Activated CD8-positive, alpha-beta memory T cell treated with anti-CD3 and anti-CD28 coated beads, Interleukin-2, amount 10 ng/mL, durations not matched to agents 7 days and 5 days (primary cell): ENCODE measurements around the gene STAT3. TPM values are rescaled to one million over a fixed set of nuclear protein-coding genes. Genes with fewer than 3 reads are reported as not detected.
"Not testable (repeated sequence)": the region's sequence is repeated elsewhere in the genome, so short reads cannot be mapped to it uniquely, and the experiment has no call there.

ENCODE experiments used
- ATAC-seq: fragments of 150-1000 bp; cut with Tn5 transposase; one replicate; pipeline ENCODE4 v1.10.0; 2021; ENCODE audit warnings: moderate library complexity
- CTCF ChIA-PET: fragments of 350-600 bp; sonication (Branson Sonifier 250); formaldehyde crosslinking; loops from one replicate; lab custom pipeline; 2021; ENCODE audit warnings: antibody characterized with exemption; lab: Charles Lee
- DNase-seq: peaks from one replicate; pipeline ENCODE4 v3.0.0-alpha.2; 2020
- H3K27ac Mint-ChIP-seq: one replicate; pipeline ENCODE4 v1.8.0; 2021; ENCODE audit warnings: mild to moderate bottlenecking, mixed read lengths
- H3K27me3 Mint-ChIP-seq: one replicate; pipeline ENCODE4 v1.8.0; 2021; ENCODE audit warnings: mixed read lengths
- H3K36me3 Mint-ChIP-seq: one replicate; pipeline ENCODE4 v1.8.0; 2021; ENCODE audit warnings: mild to moderate bottlenecking, mixed read lengths
- H3K4me1 Mint-ChIP-seq: one replicate; pipeline ENCODE4 v1.8.0; 2021; ENCODE audit warnings: mixed read lengths
- H3K4me3 Mint-ChIP-seq: one replicate; pipeline ENCODE4 v1.8.0; 2021; ENCODE audit warnings: mild to moderate bottlenecking, moderate library complexity, mixed read lengths
- H3K9me3 Mint-ChIP-seq: one replicate; pipeline ENCODE4 v1.8.0; 2022; ENCODE audit warnings: low read depth, mixed read lengths
- total RNA-seq, 2 experiments: library from RNA; stranded (reverse); gene quantifications; one replicate each; pipeline ENCODE4 v1.2.3, GENCODE V29; 2021

The STAT3 gene
- total RNA-seq, 2 experiments from 2014 or later: 90.5 to 97.6 TPM

GRCh38 chr17:42329025-42329976, 58.9 kb downstream of the STAT3 start:
- Mint-ChIP-seq H3K4me3 (no peak overlapping the region), H3K4me1 (peaks cover 14% of the 10 kb centered on the region), H3K27me3 (no peaks in the 10 kb centered on the region), H3K36me3 (peaks cover 49% of the 10 kb centered on the region), H3K27ac (no peak overlapping the region), H3K9me3 (no peaks in the 10 kb centered on the region)
- CTCF ChIA-PET: interaction anchor here (1.3 to 31.0 kb wide), 3 partner anchors 17 to 73 kb away, joined by 3 to 967 read pairs (median 4); partner anchors contain the start of gene STAT3
- ATAC-seq (no peak), DNase-seq (no peak)

DNA sequence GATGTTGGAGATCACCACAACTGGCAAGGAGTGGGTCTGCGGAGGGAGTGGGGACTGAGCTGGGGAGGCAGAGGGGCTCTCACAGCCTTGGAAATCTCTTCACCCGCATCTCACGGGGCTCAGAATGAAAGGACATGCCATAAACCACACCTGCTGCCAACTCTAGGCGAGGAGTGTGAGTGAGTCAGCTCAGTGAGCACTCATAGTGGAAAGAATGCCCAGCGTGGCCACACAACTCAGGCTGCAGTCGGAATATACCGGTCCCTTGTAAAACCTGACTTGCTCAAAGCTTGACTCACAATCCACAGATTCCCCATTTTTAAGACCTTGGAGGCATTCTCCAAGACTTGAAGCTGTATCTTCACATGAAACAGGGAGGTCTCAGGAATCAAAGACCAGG, 63.2 kb downstream of the STAT3 start:
- Mint-ChIP-seq H3K4me3 (no peak overlapping the region), H3K9me3 (no peaks in the 10 kb centered on the region), H3K27ac (no peak overlapping the region), H3K27me3 (no peaks in the 10 kb centered on the region), H3K4me1 (peaks cover 33% of the 10 kb centered on the region), H3K36me3 (peaks cover 55% of the 10 kb centered on the region)
- no peak for DNase-seq
- ATAC-seq: no peak
- CTCF ChIA-PET: interaction anchor here (0.7 to 31.0 kb wide), 5 partner anchors 12 to 116 kb away, joined by 3 to 967 read pairs (median 3); partner anchors contain the start of gene STAT3

- DNase-seq (no peak), ATAC-seq (no peak)
- Mint-ChIP-seq H3K27ac (no peak overlapping the region), H3K4me1 (peaks cover 44% of the 10 kb centered on the region), H3K27me3 (no peaks in the 10 kb centered on the region), H3K9me3 (no peaks in the 10 kb centered on the region), H3K4me3 (no peak overlapping the region), H3K36me3 (peaks cover 52% of the 10 kb centered on the region)
- CTCF ChIA-PET: interaction anchor here (0.9 to 31.0 kb wide), 18 partner anchors 8 to 207 kb away, joined by 3 to 967 read pairs (median 6); partner anchors contain the start of genes CAVIN1, STAT3 and STAT5A
Observed at GRCh38 chr17:42323268-42323773, 64.9 kb downstream of the STAT3 start.

- peaks cover 44% of the 10 kb centered on the region for H3K4me1 Mint-ChIP-seq
- CTCF ChIA-PET: interaction anchor here (0.6 to 31.0 kb wide), 21 partner anchors 9 to 363 kb away, joined by 3 to 967 read pairs (median 6); partner anchors contain the start of genes CAVIN1, STAT3 and STAT5A
- peak; percentile 97 for DNase-seq
- peaks cover 52% of the 10 kb centered on the region for H3K36me3 Mint-ChIP-seq
- no peaks in the 10 kb centered on the region for H3K27me3 Mint-ChIP-seq
- H3K9me3 Mint-ChIP-seq: no peaks in the 10 kb centered on the region
- peak overlapping the region; percentile 24 for H3K27ac Mint-ChIP-seq
- ATAC-seq: peak; percentile 96
- no peak overlapping the region for H3K4me3 Mint-ChIP-seq
Observed at GRCh38 chr17:42322382-42323267, 65.6 kb downstream of the STAT3 start.

DNA sequence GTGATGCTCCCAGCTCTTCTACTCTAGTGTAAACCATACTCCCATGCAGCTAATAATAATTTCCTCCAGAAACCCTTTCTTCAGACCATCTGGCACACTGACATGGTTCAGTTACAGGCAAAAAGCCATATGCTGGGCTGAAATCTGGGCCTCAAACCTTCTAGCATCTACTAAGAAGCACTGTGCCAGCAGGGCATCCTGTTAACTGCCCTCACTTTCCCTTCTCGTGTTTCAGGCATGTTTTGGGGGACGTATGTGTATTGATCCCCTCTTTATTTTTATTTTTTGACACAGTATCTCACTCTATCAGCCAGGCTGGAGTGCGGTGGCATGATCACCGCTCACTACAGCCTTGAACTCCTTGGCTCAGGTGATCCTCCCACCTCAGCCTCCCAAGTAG, 66.7 kb downstream of the STAT3 start:
- DNase-seq (no peak), ATAC-seq (no peak)
- Mint-ChIP-seq H3K36me3 (peaks cover 49% of the 10 kb centered on the region), H3K27ac (no peak overlapping the region), H3K4me3 (no peak overlapping the region), H3K4me1 (peaks cover 45% of the 10 kb centered on the region), H3K9me3 (no peaks in the 10 kb centered on the region), H3K27me3 (no peaks in the 10 kb centered on the region)
- CTCF ChIA-PET: interaction anchor here (1.0 to 31.0 kb wide), 16 partner anchors 10 to 209 kb away, joined by 3 to 967 read pairs (median 7); partner anchors contain the start of genes CAVIN1 and STAT3

- CTCF ChIA-PET: interaction anchor here (1.0 to 31.0 kb wide), 5 partner anchors 23 to 218 kb away, joined by 3 to 967 read pairs (median 4); partner anchors contain the start of genes NAGLU and STAT3
- not testable (repeated sequence) for DNase-seq, H3K9me3 Mint-ChIP-seq, H3K27ac Mint-ChIP-seq, ATAC-seq, H3K4me3 Mint-ChIP-seq, H3K27me3 Mint-ChIP-seq
- Mint-ChIP-seq H3K36me3 (peaks cover 49% of the 10 kb centered on the region), H3K4me1 (peaks cover 58% of the 10 kb centered on the region)
Observed at GRCh38 chr17:42317967-42318366, 70.3 kb downstream of the STAT3 start.

DNA sequence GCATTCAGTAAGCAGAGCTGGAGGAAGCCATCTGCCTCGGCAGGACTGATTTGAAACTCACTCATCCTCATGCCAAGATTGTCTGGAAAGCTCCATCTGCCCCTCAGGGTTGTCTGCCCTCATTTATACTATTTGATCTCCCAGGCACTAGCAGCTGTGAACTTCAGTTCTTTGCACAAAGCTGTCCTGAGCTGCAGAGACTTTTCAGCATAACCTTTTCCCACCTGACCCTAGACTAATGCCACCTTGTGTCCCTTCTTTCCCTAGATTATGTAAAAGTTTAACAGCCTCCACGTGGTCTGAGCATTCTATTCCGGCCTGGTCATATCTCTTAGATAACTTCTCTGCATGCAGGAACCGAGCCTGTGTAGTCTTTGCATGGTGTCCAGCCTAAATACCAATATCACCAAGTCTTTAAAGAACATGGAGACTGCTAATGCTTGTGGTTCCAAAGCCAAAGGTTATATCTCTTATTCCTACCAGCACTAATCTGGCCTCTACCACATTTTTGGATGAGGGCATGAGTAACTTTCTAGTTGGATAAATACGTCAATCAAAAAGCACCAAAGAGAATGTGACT, 70.9 kb downstream of the STAT3 start:
- DNase-seq (no peak), ATAC-seq (no peak)
- Mint-ChIP-seq H3K36me3 (peaks cover 42% of the 10 kb centered on the region), H3K27me3 (no peaks in the 10 kb centered on the region), H3K27ac (no peak overlapping the region), H3K9me3 (no peaks in the 10 kb centered on the region), H3K4me3 (no peak overlapping the region), H3K4me1 (peaks cover 54% of the 10 kb centered on the region)
- CTCF ChIA-PET: interaction anchor here (1.0 to 31.0 kb wide), 6 partner anchors 9 to 219 kb away, joined by 3 to 967 read pairs (median 4); partner anchors contain the start of genes NAGLU and STAT3

- DNase-seq (no peak), ATAC-seq (no peak)
- H3K4me1 Mint-ChIP-seq: peaks cover 53% of the 10 kb centered on the region
- no peaks in the 10 kb centered on the region for H3K27me3 Mint-ChIP-seq
- H3K27ac Mint-ChIP-seq: no peak overlapping the region
- H3K4me3 Mint-ChIP-seq: no peak overlapping the region
- H3K36me3 Mint-ChIP-seq: peaks cover 36% of the 10 kb centered on the region
- CTCF ChIA-PET: interaction anchor here (1.0 to 31.0 kb wide), 2 partner anchors 8 to 85 kb away, joined by 3 to 967 read pairs; partner anchors contain the start of gene STAT3
- H3K9me3 Mint-ChIP-seq: no peaks in the 10 kb centered on the region
Observed at GRCh38 chr17:42316755-42317154, 71.5 kb downstream of the STAT3 start.

- DNase-seq (no peak), ATAC-seq (no peak)
- H3K27ac Mint-ChIP-seq: peak overlapping the region; percentile 13
- CTCF ChIA-PET: interaction anchor here (1.3 to 31.0 kb wide), 3 partner anchors 86 to 203 kb away, joined by 4 to 967 read pairs (median 26); partner anchors contain the start of gene STAT3
- H3K4me1 Mint-ChIP-seq: peaks cover 48% of the 10 kb centered on the region
- no peaks in the 10 kb centered on the region for H3K27me3 Mint-ChIP-seq
- no peaks in the 10 kb centered on the region for H3K9me3 Mint-ChIP-seq
- peaks cover 36% of the 10 kb centered on the region for H3K36me3 Mint-ChIP-seq
- no peak overlapping the region for H3K4me3 Mint-ChIP-seq
Observed at GRCh38 chr17:42315402-42316156, 72.7 kb downstream of the STAT3 start.

DNA sequence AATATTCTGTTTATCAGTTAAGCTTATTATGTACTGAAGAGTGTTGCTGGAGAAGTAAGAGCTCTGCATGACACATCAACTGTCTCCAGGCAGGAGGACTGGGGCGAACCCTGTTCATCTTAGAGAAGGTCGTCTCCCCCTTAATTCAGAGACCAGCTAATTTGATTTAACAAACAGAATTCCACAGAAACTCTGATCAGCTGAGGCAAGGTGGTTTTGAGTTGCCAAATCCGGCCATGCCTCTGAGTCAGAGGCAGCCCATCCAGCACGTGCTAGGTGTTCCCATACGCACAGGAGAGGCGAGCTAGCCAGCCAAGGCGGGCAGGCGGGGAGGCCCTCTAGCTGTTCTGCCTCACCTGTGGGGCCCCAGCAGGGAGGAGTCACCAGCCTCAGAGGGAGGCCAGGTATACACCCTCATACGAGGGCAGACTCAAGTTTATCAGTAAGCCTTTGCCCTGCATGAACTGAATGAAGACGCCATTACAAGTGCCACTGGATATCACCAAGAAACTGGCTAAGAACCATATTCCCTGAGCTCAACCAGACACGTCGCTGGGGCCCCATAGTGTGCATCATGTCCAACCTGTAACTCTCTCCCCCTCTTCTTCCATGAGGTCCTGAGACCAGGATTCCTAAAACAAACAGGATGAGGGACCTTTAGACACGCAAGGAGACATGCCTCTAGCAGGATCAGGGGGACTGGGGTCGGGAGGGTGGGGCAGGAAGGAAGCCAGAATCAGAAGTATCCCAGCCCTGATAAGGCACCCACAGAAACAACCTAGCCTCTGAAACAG, 74.3 kb downstream of the STAT3 start:
- Mint-ChIP-seq H3K4me1 (peaks cover 35% of the 10 kb centered on the region), H3K27ac (no peak overlapping the region), H3K36me3 (peaks cover 36% of the 10 kb centered on the region), H3K4me3 (no peak overlapping the region), H3K9me3 (no peaks in the 10 kb centered on the region), H3K27me3 (no peaks in the 10 kb centered on the region)
- ATAC-seq: no peak
- CTCF ChIA-PET: interaction anchor here (1.0 to 31.0 kb wide), 11 partner anchors 7 to 205 kb away, joined by 3 to 967 read pairs (median 5); partner anchors contain the start of genes STAT3 and STAT5A
- DNase-seq: no peak

DNA sequence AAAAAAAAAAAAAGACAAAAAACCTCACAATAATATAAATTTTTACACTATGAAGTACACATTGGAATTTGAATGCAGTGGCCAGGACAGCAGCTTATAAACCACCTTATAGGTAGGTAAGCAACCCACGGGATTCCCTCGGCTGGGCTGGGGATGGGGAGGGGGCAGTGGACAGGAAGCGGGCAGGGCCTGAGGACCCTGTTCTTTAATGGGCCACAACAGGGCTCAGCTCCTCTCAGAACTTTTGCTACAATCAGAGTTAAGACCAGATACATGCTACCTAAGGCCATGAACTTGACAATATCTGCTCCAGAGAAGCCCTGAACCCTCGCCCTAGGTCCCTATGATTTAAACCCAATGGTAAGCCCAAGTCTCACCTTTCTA, 74.9 kb downstream of the STAT3 start:
- Mint-ChIP-seq H3K4me1 (peaks cover 33% of the 10 kb centered on the region), H3K4me3 (no peak overlapping the region), H3K36me3 (peaks cover 36% of the 10 kb centered on the region), H3K27me3 (no peaks in the 10 kb centered on the region), H3K9me3 (no peaks in the 10 kb centered on the region), H3K27ac (no peak overlapping the region)
- CTCF ChIA-PET: interaction anchor here (1.0 to 31.0 kb wide), 13 partner anchors 8 to 287 kb away, joined by 3 to 967 read pairs (median 5); partner anchors contain the start of gene STAT3
- DNase-seq (no peak), ATAC-seq (no peak)
